HepG2 (cell line): ENCODE results near the gene PIP4K2C. TPM values are rescaled to one million over a fixed set of nuclear protein-coding genes. Genes with fewer than 3 reads are reported as not detected.
A peak's percentile ranks its signal among the peaks of the same experiment; 100 is the strongest.

Source experiments
- CREB1 ChIP-seq, 2 experiments: fragments of 450-650 bp in 1 of 2; IDR thresholded peaks; 2 replicates each; pipeline ENCODE4 v1.6.1; 2016 to 2017; ENCODE audit warnings: control low read depth in 1 of 2, mild to moderate bottlenecking in 1 of 2, missing compliant biosample characterization in 1 of 2, missing genetic modification characterization in 1 of 2
- KDM3A ChIP-seq: IDR thresholded peaks from 2 replicates; pipeline ENCODE4 v1.6.1; 2018; ENCODE audit warnings: low read depth, missing compliant biosample characterization
- MAFK ChIP-seq, 2 experiments: IDR thresholded peaks in 1 of 2; conservative IDR thresholded peaks in 1 of 2; 2 replicates each; pipeline ENCODE4 v1.6.1; 2011; ENCODE audit warnings: improper control_type of control experiment in 2 of 2, low read length in 2 of 2
- NBN ChIP-seq: fragments of 450-650 bp; conservative IDR thresholded peaks from 2 replicates; pipeline ENCODE4 v1.6.1; 2017
- NFE2L2 ChIP-seq: fragments of 150-350 bp; IDR thresholded peaks from 2 replicates; pipeline ENCODE4 v1.6.1; 2014; ENCODE audit warnings: low read length
- NR1H2 ChIP-seq: sonication (generic); formaldehyde crosslinking; IDR thresholded peaks from 2 replicates; pipeline ENCODE4 v1.8.1; 2022; ENCODE audit warnings: low read depth, missing genetic modification reagents, borderline replicate concordance
- NR2F2 ChIP-seq: IDR thresholded peaks from 2 replicates; pipeline ENCODE4 v1.6.1; 2012; ENCODE audit warnings: low read depth, inconsistent platforms, borderline replicate concordance
- POLR2A ChIP-seq, 2 experiments: IDR thresholded peaks; 2 replicates each; pipeline ENCODE4 v1.6.1; 2011; ENCODE audit warnings: low read depth in 2 of 2, low read length in 2 of 2, mild to moderate bottlenecking in 1 of 2, moderate library complexity in 1 of 2; ENCODE audit not compliant: insufficient read depth in 1 of 2
- SNAPC4 ChIP-seq: sonication (generic); formaldehyde crosslinking; IDR thresholded peaks from 2 replicates; pipeline ENCODE4 v1.4.0; 2020; ENCODE audit warnings: mild to moderate bottlenecking, missing genetic modification reagents
- SRSF1 ChIP-seq: fragments of 200-400 bp; formaldehyde crosslinking; optimal IDR thresholded peaks from 2 replicates; pipeline ENCODE3; 2017; ENCODE audit warnings: mild to moderate bottlenecking, low read depth, low read length, moderate library complexity
- SYNCRIP ChIP-seq: fragments of 200-400 bp; formaldehyde crosslinking; IDR thresholded peaks from 2 replicates; pipeline ENCODE4 v1.6.1; 2018; ENCODE audit warnings: mild to moderate bottlenecking, low read depth, low read length; ENCODE audit not compliant: insufficient read depth
- TBP ChIP-seq: sonication (generic); formaldehyde crosslinking; IDR thresholded peaks from 2 replicates; pipeline ENCODE4 v1.5.0; 2020; ENCODE audit warnings: missing genetic modification reagents
- TEAD3 ChIP-seq: optimal IDR thresholded peaks from 2 replicates; pipeline ENCODE3; 2016; ENCODE audit warnings: borderline replicate concordance
- TGIF2 ChIP-seq: IDR thresholded peaks from 2 replicates; pipeline ENCODE4 v1.6.1; 2016; ENCODE audit warnings: control low read depth, missing compliant biosample characterization
- THAP7 ChIP-seq: sonication (generic); formaldehyde crosslinking; IDR thresholded peaks from 2 replicates; pipeline ENCODE4 v1.8.1; 2023; ENCODE audit warnings: mild to moderate bottlenecking, missing genetic modification reagents
- ZBTB33 ChIP-seq: sonication (generic); formaldehyde crosslinking; IDR thresholded peaks from 2 replicates; pipeline ENCODE4 v1.4.0; 2020; ENCODE audit warnings: missing genetic modification reagents
- ZNF235 ChIP-seq: sonication (generic); formaldehyde crosslinking; IDR thresholded peaks from 2 replicates; pipeline ENCODE4 v1.8.1; 2023; ENCODE audit warnings: mild to moderate bottlenecking, missing genetic modification reagents, borderline replicate concordance
- ZNF460 ChIP-seq: sonication (generic); formaldehyde crosslinking; IDR thresholded peaks from 2 replicates; pipeline ENCODE4 v1.5.1; 2020; ENCODE audit warnings: missing genetic modification reagents, mild to moderate bottlenecking, borderline replicate concordance
- ZNF567 ChIP-seq: sonication (generic); formaldehyde crosslinking; IDR thresholded peaks from 2 replicates; pipeline ENCODE4 v1.8.1; 2023; ENCODE audit warnings: mild to moderate bottlenecking, missing genetic modification reagents, borderline replicate concordance
- ZNF704 ChIP-seq: sonication (generic); formaldehyde crosslinking; IDR thresholded peaks from 2 replicates; pipeline ENCODE4 v1.8.1; 2023; ENCODE audit warnings: mild to moderate bottlenecking, inconsistent platforms, moderate library complexity, missing genetic modification reagents, borderline replicate concordance
- polyA plus RNA-seq, 8 experiments: library from polyadenylated mRNA; depleted of rRNA in 3 of 8; stranded (reverse) in 7 of 8; unstranded in 1 of 8; fragments of >200 nt; fragmentation: Illumina TruSeq in 4 of 8; extraction: Trizol in 4 of 8; gene quantifications; 2 replicates each; pipeline versions ENCODE4 v1.2.1 to v1.2.3, GENCODE V29; 2011 to 2016; ENCODE audit warnings: low read depth in 4 of 8, missing spikeins in 1 of 8, mixed read lengths in 1 of 8; ENCODE audit not compliant: insufficient read depth in 1 of 8
- total RNA-seq, 5 experiments: library from RNA; depleted of rRNA; stranded (reverse); fragments of >200 nt; fragmentation: Illumina TruSeq; extraction: Trizol; gene quantifications; 2 replicates each; pipeline ENCODE4 v1.2.3, GENCODE V29; 2016; ENCODE audit warnings: low read depth in 1 of 5

The PIP4K2C gene
- total and polyA plus RNA-seq, 2 of the 13 experiments (the other 11 are each of a cell fraction or from before 2014, with no cell fraction given), result 23.3 to 26.4 TPM

GRCh38 chr12:57545809-57546437 lies 45.1 kb upstream of the PIP4K2C start (continued):
- no peak for TF ChIP-seq NR1H2
- TF ChIP-seq MAFK (conservative IDR thresholded peaks at IDR 0.05 in 1 of 2, IDR thresholded peaks at IDR 0.05 in 1 of 2; ENCODE audit: low read length in 2 of 2), result no peak
- TF ChIP-seq SNAPC4 (CRISPR knock-in tag), result peak; percentile 41; the same call in 1 of the 2 replicates
- no peak for TF ChIP-seq NR2F2
- peak; percentile 40; the same call in 1 of the 2 replicates for TF ChIP-seq TGIF2
- TF ChIP-seq ZNF704, result no peak
- no peak for TF ChIP-seq ZNF235 (CRISPR knock-in tag)
- TF ChIP-seq TBP (CRISPR knock-in tag), result no peak
- TF ChIP-seq TEAD3, result peak; percentile 28
- TF ChIP-seq KDM3A, result no peak
- TF ChIP-seq ZNF460 (CRISPR knock-in tag), result no peak
- TF ChIP-seq NFE2L2, result no peak
- TF ChIP-seq SYNCRIP, result no peak
- TF ChIP-seq NBN, result no peak
- TF ChIP-seq CREB1 (IDR thresholded peaks at IDR 0.05), result 0 out of 2 replicates have a peak, but pooled peaks have one; percentile 12
- no peak for TF ChIP-seq CREB1 (CRISPR knock-in tag; IDR thresholded peaks at IDR 0.05)
- TF ChIP-seq ZBTB33 (CRISPR knock-in tag), result peak; percentile 64
- no peak for TF ChIP-seq ZNF567 (CRISPR knock-in tag)
- TF ChIP-seq POLR2A (IDR thresholded peaks at IDR 0.05; ENCODE audit: insufficient read depth in 1 of 2, low read depth in 2 of 2, low read length in 2 of 2), result peak in 1 of 2 experiments; percentile 31; a peak in 1 of 4 replicates
- TF ChIP-seq THAP7 (CRISPR knock-in tag), result 0 out of 2 replicates have a peak, but pooled peaks have one; percentile 20
- TF ChIP-seq SRSF1, result no peak
